Lung (tissue), 12 donors: ENCODE data around the gene SLC25A33. TPM values are rescaled to one million over a fixed set of nuclear protein-coding genes. Genes with fewer than 3 reads are reported as not detected.

Source experiments
- ATAC-seq: fragments of 200-7000 bp; cut with Tn5 transposase; one replicate; pipeline ENCODE4 v1.9.1; 2020; ENCODE audit warnings: moderate number of reproducible peaks; ENCODE audit not compliant: insufficient read depth, low FRiP score
- DNase-seq, 3 donors: peaks; one replicate each; pipeline ENCODE4 v3.0.0-alpha.2; 2013 to 2017
- H3K27ac ChIP-seq, 2 donors: one replicate each; pipeline ENCODE4 v1.5.1; 2013; ENCODE audit warnings: mild to moderate bottlenecking in 2 of 2, moderate library complexity in 2 of 2, control low read depth in 1 of 2, inconsistent platforms in 1 of 2, low read depth in 1 of 2, low read length in 1 of 2
- H3K27me3 ChIP-seq, 3 donors: one replicate each; pipeline ENCODE4 v1.5.1; 2013; ENCODE audit warnings: low read length in 2 of 3; ENCODE audit not compliant: control insufficient read depth in 3 of 3, insufficient read depth in 3 of 3
- H3K36me3 ChIP-seq, 4 donors: one replicate each; pipeline ENCODE4 v1.5.1; 2013; ENCODE audit warnings: low read length in 4 of 4, mild to moderate bottlenecking in 1 of 4, moderate library complexity in 1 of 4; ENCODE audit not compliant: control insufficient read depth in 4 of 4, insufficient read depth in 4 of 4
- H3K4me1 ChIP-seq, 5 donors: one replicate each; pipeline ENCODE4 v1.5.1; 2013; ENCODE audit warnings: low read length in 5 of 5, mild to moderate bottlenecking in 2 of 5, moderate library complexity in 1 of 5; ENCODE audit not compliant: control insufficient read depth in 5 of 5, insufficient read depth in 5 of 5
- H3K4me3 ChIP-seq: one replicate; pipeline ENCODE4 v1.5.1; 2013; ENCODE audit warnings: mild to moderate bottlenecking, control low read depth, moderate library complexity
- H3K9ac ChIP-seq, 2 donors: one replicate each; pipeline ENCODE4 v1.5.1; 2013; ENCODE audit warnings: low read length in 2 of 2, control low read depth in 1 of 2; ENCODE audit not compliant: insufficient read depth in 1 of 2
- H3K9me3 ChIP-seq, 4 donors: one replicate each; pipeline ENCODE4 v1.5.1; 2013; ENCODE audit warnings: low read length in 3 of 4, mild to moderate bottlenecking in 1 of 4, moderate library complexity in 1 of 4; ENCODE audit not compliant: control insufficient read depth in 4 of 4, insufficient read depth in 3 of 4
- CTCF ChIP-seq: IDR thresholded peaks from 2 replicates; pipeline ENCODE4 v1.5.1; 2012; ENCODE audit warnings: mild to moderate bottlenecking; ENCODE audit errors: control extremely low read depth, extremely low read depth
- WGBS, 2 donors: extraction: QIAGEN DNeasy Blood & Tissue Kit; methylation state at CpG; one replicate each; pipeline ENCODE4 v1.1.7; 2013; 5-methylcytosine and 5-hydroxymethylcytosine counted together
- polyA plus RNA-seq, 2 donors: library from polyadenylated mRNA; stranded (reverse); fragments of 200-250 nt; gene quantifications; one replicate each; pipeline ENCODE4 v1.2.1, GENCODE V29; 2013
- total RNA-seq, 2 donors: library from RNA; depleted of rRNA in 1 of 2; stranded (reverse); fragments of >200 nt in 1 of 2; gene quantifications; one replicate each; pipeline ENCODE4 v1.2.1, GENCODE V29; 2014 to 2021
- donor health status: control.
- donor health status: control.
- donor health status: Bipolar disorder and iron deficiency.
- donor health status: healthy.
- donor health status: DM: yes; HTN: yes; CAD: no.

The SLC25A33 gene
- total and polyA plus RNA-seq, 4 donors = 3.2 to 5.2 (median 4.5) TPM

- no peak overlapping the region for H3K9ac ChIP-seq
- WGBS, 2 donors = 80 to 83% methylated on average over 23 of the region's 23 CpGs
- no peaks in the 10 kb centered on the region for H3K36me3 ChIP-seq
- peaks cover 0 to 19% (median 6%) of the 10 kb centered on the region in 5 donors for H3K4me1 ChIP-seq
- ATAC-seq (no peak), DNase-seq (no peak)
- H3K4me3 ChIP-seq = no peak overlapping the region
- H3K9me3 ChIP-seq = no peaks in the 10 kb centered on the region
- no peaks in the 10 kb centered on the region for H3K27me3 ChIP-seq
- TF ChIP-seq CTCF = no peak
- peak overlapping the region; percentile 2 to 81 for H3K27ac ChIP-seq
These were observed 548 bp upstream of the SLC25A33 start for GRCh38 chr1:9538669-9539164.

GRCh38 chr1:9539829-9540550 is 725 bp downstream of the SLC25A33 start:
- no peaks in the 10 kb centered on the region for H3K9me3 ChIP-seq
- H3K27ac ChIP-seq = peak overlapping the region; percentile 85 to 92
- H3K4me3 ChIP-seq = peak overlapping the region; percentile 79
- WGBS, 2 donors = 6% methylated on average over 48 to 61 of the region's 61 CpGs
- peak; percentile 36 to 64 (median 57) for DNase-seq
- TF ChIP-seq CTCF = no peak
- peak overlapping the region; percentile 39 to 53 for H3K9ac ChIP-seq
- no peaks in the 10 kb centered on the region for H3K36me3 ChIP-seq
- peaks cover 0 to 19% (median 6%) of the 10 kb centered on the region in 5 donors for H3K4me1 ChIP-seq
- no peaks in the 10 kb centered on the region for H3K27me3 ChIP-seq
- peak; percentile 42 for ATAC-seq

- Histone ChIP-seq H3K27me3 (no peaks in the 10 kb centered on the region), H3K4me3 (no peak overlapping the region), H3K27ac (peak overlapping the region in 1 of 2 donors; percentile 41), H3K9me3 (no peaks in the 10 kb centered on the region), H3K36me3 (no peaks in the 10 kb centered on the region), H3K9ac (no peak overlapping the region), H3K4me1 (peaks cover 0 to 19% (median 6%) of the 10 kb centered on the region in 5 donors)
- ATAC-seq (no peak), DNase-seq (peak; percentile 63 to 92 (median 90))
- no peak for TF ChIP-seq CTCF
- WGBS, 2 donors = 12 to 18% methylated on average over 3 of the region's 3 CpGs
These were observed 3.2 kb downstream of the SLC25A33 start for GRCh38 chr1:9542430-9542829.
